ENCODE data around the gene RHOB.

The RHOB gene

GRCh38 chr2:20465716-20466394, 19.0 kb downstream of the RHOB start:
- H3K4me2 ChIP-seq (ENCODE audit: low read length), result no peak overlapping the region
- H2AK5ac ChIP-seq (ENCODE audit: low read length), result no peak overlapping the region
- no peak overlapping the region for H4K12ac ChIP-seq (ENCODE audit: low read depth, low read length)
- H3K9ac ChIP-seq (ENCODE audit: low read length), result peak overlapping the region; percentile 41
- H3K36me3 ChIP-seq (ENCODE audit: control insufficient read depth in 1 of 2, insufficient read depth in 2 of 2, low read length in 2 of 2), result no peaks in the 10 kb centered on the region
- H2BK120ac ChIP-seq (ENCODE audit: insufficient read depth, low read length, poor library complexity), result peak overlapping the region; percentile 20
- no peak overlapping the region for H3K14ac ChIP-seq (ENCODE audit: low read length)
- H3K4ac ChIP-seq (ENCODE audit: low read depth, low read length), result no peak overlapping the region
- H3K79me2 ChIP-seq (ENCODE audit: control insufficient read depth, insufficient read depth, low read length, poor library complexity), result no peaks in the 10 kb centered on the region
- WGBS (ENCODE audit: extremely low coverage, insufficient coverage, insufficient read length), result no CpG with 5 or more reads among the region's 4 CpGs
- H3K9me3 ChIP-seq (ENCODE audit: insufficient read depth, low read depth, low read length), result no peaks in the 10 kb centered on the region
- no peak for DNase-seq
- H3K27me3 ChIP-seq (ENCODE audit: insufficient read depth, low read length), result no peaks in the 10 kb centered on the region
- H3K79me1 ChIP-seq (ENCODE audit: low read length), result peaks cover 3% of the 10 kb centered on the region
- no peak overlapping the region for H3K27ac ChIP-seq (ENCODE audit: low read depth, low read length)
- H3K23ac ChIP-seq (ENCODE audit: low read length), result no peak overlapping the region
- no peak overlapping the region for H3K18ac ChIP-seq (ENCODE audit: low read length)
- H4K91ac ChIP-seq (ENCODE audit: low read depth, low read length), result no peak overlapping the region
- H2AFZ ChIP-seq (ENCODE audit: insufficient read depth, low read length, poor library complexity), result no peak overlapping the region
- no peak overlapping the region for H3K4me3 ChIP-seq (ENCODE audit: low read depth, low read length)
- peak overlapping the region; percentile 15 for H2BK12ac ChIP-seq (ENCODE audit: low read length)
- H3K4me1 ChIP-seq (ENCODE audit: control insufficient read depth in 1 of 2, insufficient read depth in 2 of 2, low read length in 2 of 2), result peaks cover 6 to 19% of the 10 kb centered on the region in 2 experiments
- no peak overlapping the region for H2BK5ac ChIP-seq (ENCODE audit: low read depth, low read length, poor library complexity)
- no peak overlapping the region for H4K8ac ChIP-seq (ENCODE audit: low read depth, low read length)

- Histone ChIP-seq H2BK5ac (ENCODE audit: low read depth, low read length, poor library complexity) (no peak overlapping the region), H3K4me3 (ENCODE audit: low read depth, low read length) (no peak overlapping the region), H3K27me3 (ENCODE audit: insufficient read depth, low read length) (no peaks in the 10 kb centered on the region), H3K79me2 (ENCODE audit: control insufficient read depth, insufficient read depth, low read length, poor library complexity) (no peaks in the 10 kb centered on the region), H3K27ac (ENCODE audit: low read depth, low read length) (no peak overlapping the region), H3K4me1 (ENCODE audit: control insufficient read depth in 1 of 2, insufficient read depth in 2 of 2, low read length in 2 of 2) (peaks cover 10 to 28% of the 10 kb centered on the region in 2 experiments), H3K14ac (ENCODE audit: low read length) (no peak overlapping the region), H3K36me3 (ENCODE audit: control insufficient read depth in 1 of 2, insufficient read depth in 2 of 2, low read length in 2 of 2) (no peaks in the 10 kb centered on the region), H2AK5ac (ENCODE audit: low read length) (peak overlapping the region; percentile 44), H3K4me2 (ENCODE audit: low read length) (no peak overlapping the region), H2BK12ac (ENCODE audit: low read length) (peak overlapping the region; percentile 62), H3K18ac (ENCODE audit: low read length) (peak overlapping the region; percentile 49), H4K91ac (ENCODE audit: low read depth, low read length) (no peak overlapping the region), H3K23ac (ENCODE audit: low read length) (no peak overlapping the region), H3K9ac (ENCODE audit: low read length) (no peak overlapping the region), H2BK120ac (ENCODE audit: insufficient read depth, low read length, poor library complexity) (peak overlapping the region; percentile 18), H2AFZ (ENCODE audit: insufficient read depth, low read length, poor library complexity) (no peak overlapping the region), H4K12ac (ENCODE audit: low read depth, low read length) (no peak overlapping the region), H3K79me1 (ENCODE audit: low read length) (peaks cover 7% of the 10 kb centered on the region), H3K9me3 (ENCODE audit: insufficient read depth, low read depth, low read length) (no peaks in the 10 kb centered on the region), H4K8ac (ENCODE audit: low read depth, low read length) (no peak overlapping the region), H3K4ac (ENCODE audit: low read depth, low read length) (no peak overlapping the region)
- WGBS (ENCODE audit: extremely low coverage, insufficient coverage, insufficient read length), result no CpG with 5 or more reads among the region's 11 CpGs
- no peak for DNase-seq
These were observed 21.1 kb downstream of the RHOB start for GRCh38 chr2:20467789-20468548.

GRCh38 chr2:20468549-20469500, 22.0 kb downstream of the RHOB start:
- no peak overlapping the region for H2AK5ac ChIP-seq (ENCODE audit: low read length)
- DNase-seq, result no peak
- H2BK5ac ChIP-seq (ENCODE audit: low read depth, low read length, poor library complexity), result no peak overlapping the region
- no peak overlapping the region for H3K4me3 ChIP-seq (ENCODE audit: low read depth, low read length)
- no peak overlapping the region for H3K14ac ChIP-seq (ENCODE audit: low read length)
- no peak overlapping the region for H3K4me2 ChIP-seq (ENCODE audit: low read length)
- no peak overlapping the region for H2BK120ac ChIP-seq (ENCODE audit: insufficient read depth, low read length, poor library complexity)
- WGBS (ENCODE audit: extremely low coverage, insufficient coverage, insufficient read length), result no CpG with 5 or more reads among the region's 11 CpGs
- peaks cover 12% of the 10 kb centered on the region for H3K79me1 ChIP-seq (ENCODE audit: low read length)
- no peak overlapping the region for H3K23ac ChIP-seq (ENCODE audit: low read length)
- no peak overlapping the region for H3K18ac ChIP-seq (ENCODE audit: low read length)
- H3K27me3 ChIP-seq (ENCODE audit: insufficient read depth, low read length), result no peaks in the 10 kb centered on the region
- H2BK12ac ChIP-seq (ENCODE audit: low read length), result peak overlapping the region; percentile 38
- H3K4ac ChIP-seq (ENCODE audit: low read depth, low read length), result no peak overlapping the region
- H4K91ac ChIP-seq (ENCODE audit: low read depth, low read length), result no peak overlapping the region
- H3K4me1 ChIP-seq (ENCODE audit: control insufficient read depth in 1 of 2, insufficient read depth in 2 of 2, low read length in 2 of 2), result peaks cover 12 to 30% of the 10 kb centered on the region in 2 experiments
- peaks cover under 1% of the 10 kb centered on the region for H3K9me3 ChIP-seq (ENCODE audit: insufficient read depth, low read depth, low read length)
- H4K12ac ChIP-seq (ENCODE audit: low read depth, low read length), result no peak overlapping the region
- H3K36me3 ChIP-seq (ENCODE audit: control insufficient read depth in 1 of 2, insufficient read depth in 2 of 2, low read length in 2 of 2), result no peaks in the 10 kb centered on the region
- H3K9ac ChIP-seq (ENCODE audit: low read length), result no peak overlapping the region
- H3K27ac ChIP-seq (ENCODE audit: low read depth, low read length), result no peak overlapping the region
- H3K79me2 ChIP-seq (ENCODE audit: control insufficient read depth, insufficient read depth, low read length, poor library complexity), result no peaks in the 10 kb centered on the region
- no peak overlapping the region for H4K8ac ChIP-seq (ENCODE audit: low read depth, low read length)
- no peak overlapping the region for H2AFZ ChIP-seq (ENCODE audit: insufficient read depth, low read length, poor library complexity)

GRCh38 chr2:20469595-20469994, 22.7 kb downstream of the RHOB start:
- H3K36me3 ChIP-seq (ENCODE audit: control insufficient read depth in 1 of 2, insufficient read depth in 2 of 2, low read length in 2 of 2), result no peaks in the 10 kb centered on the region
- no peak overlapping the region for H3K9ac ChIP-seq (ENCODE audit: low read length)
- H4K12ac ChIP-seq (ENCODE audit: low read depth, low read length), result no peak overlapping the region
- H3K79me2 ChIP-seq (ENCODE audit: control insufficient read depth, insufficient read depth, low read length, poor library complexity), result no peaks in the 10 kb centered on the region
- H3K27ac ChIP-seq (ENCODE audit: low read depth, low read length), result no peak overlapping the region
- no peak overlapping the region for H2AFZ ChIP-seq (ENCODE audit: insufficient read depth, low read length, poor library complexity)
- no peak overlapping the region for H3K4me3 ChIP-seq (ENCODE audit: low read depth, low read length)
- no CpG with 5 or more reads among the region's 8 CpGs for WGBS (ENCODE audit: extremely low coverage, insufficient coverage, insufficient read length)
- H3K27me3 ChIP-seq (ENCODE audit: insufficient read depth, low read length), result no peaks in the 10 kb centered on the region
- H3K23ac ChIP-seq (ENCODE audit: low read length), result no peak overlapping the region
- H2BK120ac ChIP-seq (ENCODE audit: insufficient read depth, low read length, poor library complexity), result no peak overlapping the region
- peaks cover 17% of the 10 kb centered on the region for H3K79me1 ChIP-seq (ENCODE audit: low read length)
- no peak for DNase-seq
- H2AK5ac ChIP-seq (ENCODE audit: low read length), result no peak overlapping the region
- no peak overlapping the region for H2BK5ac ChIP-seq (ENCODE audit: low read depth, low read length, poor library complexity)
- H2BK12ac ChIP-seq (ENCODE audit: low read length), result no peak overlapping the region
- no peak overlapping the region for H4K91ac ChIP-seq (ENCODE audit: low read depth, low read length)
- peaks cover 20 to 38% of the 10 kb centered on the region in 2 experiments for H3K4me1 ChIP-seq (ENCODE audit: control insufficient read depth in 1 of 2, insufficient read depth in 2 of 2, low read length in 2 of 2)
- no peak overlapping the region for H3K4ac ChIP-seq (ENCODE audit: low read depth, low read length)
- H3K4me2 ChIP-seq (ENCODE audit: low read length), result no peak overlapping the region
- peaks cover 2% of the 10 kb centered on the region for H3K9me3 ChIP-seq (ENCODE audit: insufficient read depth, low read depth, low read length)
- H3K14ac ChIP-seq (ENCODE audit: low read length), result no peak overlapping the region
- H4K8ac ChIP-seq (ENCODE audit: low read depth, low read length), result no peak overlapping the region
- no peak overlapping the region for H3K18ac ChIP-seq (ENCODE audit: low read length)

All from trophoblast cell (in vitro differentiated cells and primary cell).